ENCODE measurements around the gene CAVIN1. TPM values are rescaled to one million over a fixed set of nuclear protein-coding genes. Genes with fewer than 3 reads are reported as not detected.
A peak's percentile ranks its signal among the peaks of the same experiment; 100 is the strongest.
"Not testable (repeated sequence)": the region's sequence is repeated elsewhere in the genome, so short reads cannot be mapped to it uniquely, and the experiment has no call there.

The CAVIN1 gene
- polyA plus RNA-seq, 1 experiment = 326 TPM

DNA sequence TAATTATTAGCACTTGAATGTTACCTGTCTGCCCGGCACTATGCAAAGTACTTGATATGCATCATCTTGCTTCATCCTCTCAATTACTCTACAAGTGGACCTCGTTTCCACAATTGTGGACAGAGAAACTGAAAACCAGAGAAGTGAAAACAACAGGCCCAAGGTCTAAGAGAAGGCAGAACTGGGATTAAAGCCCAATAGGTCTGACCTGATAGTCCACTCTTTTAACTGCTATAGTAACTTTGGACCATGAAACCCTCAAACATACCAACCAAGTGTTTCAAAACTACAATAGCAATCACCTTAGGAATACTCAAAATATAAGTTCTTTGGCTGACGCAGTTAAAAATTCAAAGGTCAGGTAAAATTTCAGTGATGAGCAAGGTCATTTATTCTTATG lies 42.1 kb downstream of the CAVIN1 start:
- ChIA-PET POLR2A (no interaction called here), CTCF (no interaction called here)
- no peak for DNase-seq (ENCODE audit: low read depth, low spot score)
- Histone ChIP-seq H3K4me3 (ENCODE audit: low read depth, low read length) (no peak overlapping the region), H3K27me3 (ENCODE audit: control insufficient read depth, insufficient read depth, low read length) (no peaks in the 10 kb centered on the region), H3K9me3 (ENCODE audit: control insufficient read depth, insufficient read depth, low read length) (no peaks in the 10 kb centered on the region), H3K27ac (ENCODE audit: low read depth, low read length) (no peak overlapping the region)
- TF ChIP-seq, protein P1, sequence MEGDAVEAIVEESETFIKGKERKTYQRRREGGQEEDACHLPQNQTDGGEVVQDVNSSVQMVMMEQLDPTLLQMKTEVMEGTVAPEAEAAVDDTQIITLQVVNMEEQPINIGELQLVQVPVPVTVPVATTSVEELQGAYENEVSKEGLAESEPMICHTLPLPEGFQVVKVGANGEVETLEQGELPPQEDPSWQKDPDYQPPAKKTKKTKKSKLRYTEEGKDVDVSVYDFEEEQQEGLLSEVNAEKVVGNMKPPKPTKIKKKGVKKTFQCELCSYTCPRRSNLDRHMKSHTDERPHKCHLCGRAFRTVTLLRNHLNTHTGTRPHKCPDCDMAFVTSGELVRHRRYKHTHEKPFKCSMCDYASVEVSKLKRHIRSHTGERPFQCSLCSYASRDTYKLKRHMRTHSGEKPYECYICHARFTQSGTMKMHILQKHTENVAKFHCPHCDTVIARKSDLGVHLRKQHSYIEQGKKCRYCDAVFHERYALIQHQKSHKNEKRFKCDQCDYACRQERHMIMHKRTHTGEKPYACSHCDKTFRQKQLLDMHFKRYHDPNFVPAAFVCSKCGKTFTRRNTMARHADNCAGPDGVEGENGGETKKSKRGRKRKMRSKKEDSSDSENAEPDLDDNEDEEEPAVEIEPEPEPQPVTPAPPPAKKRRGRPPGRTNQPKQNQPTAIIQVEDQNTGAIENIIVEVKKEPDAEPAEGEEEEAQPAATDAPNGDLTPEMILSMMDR (IDR thresholded peaks at IDR 0.05; ENCODE audit: low read depth, low read length) = no peak

DNA sequence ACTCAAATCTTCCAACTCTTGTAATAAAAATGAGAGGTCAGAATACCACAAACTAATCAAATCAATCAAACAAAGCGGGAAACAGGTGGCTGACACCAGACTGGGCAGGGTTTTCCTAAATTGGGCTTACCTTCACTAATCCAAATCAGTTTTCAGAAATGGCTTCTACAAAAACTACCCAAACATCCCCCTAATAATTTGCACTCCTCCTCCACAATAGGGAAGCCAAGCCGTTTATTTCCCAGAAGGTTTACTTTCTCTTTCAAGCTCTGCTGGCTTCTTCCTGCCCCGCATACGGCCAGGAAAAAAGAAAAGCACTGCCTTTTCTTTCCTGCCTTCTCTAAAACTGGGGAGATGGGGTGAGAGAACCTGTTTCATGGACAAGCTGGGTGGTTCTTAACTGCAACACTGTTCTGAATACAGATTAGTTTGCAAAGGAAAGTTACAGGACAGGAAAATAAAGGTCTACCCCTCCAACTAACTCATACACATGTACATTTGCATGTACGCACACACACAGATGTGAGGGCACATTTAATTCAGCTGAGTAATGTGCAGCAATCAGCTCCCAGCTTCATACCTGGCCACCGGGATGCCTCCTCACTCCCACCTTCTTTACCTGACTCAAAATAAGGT lies 44.0 kb downstream of the CAVIN1 start:
- Histone ChIP-seq H3K27me3 (ENCODE audit: control insufficient read depth, insufficient read depth, low read length) (no peaks in the 10 kb centered on the region), H3K27ac (ENCODE audit: low read depth, low read length) (peak overlapping the region; percentile 73), H3K9me3 (ENCODE audit: control insufficient read depth, insufficient read depth, low read length) (no peaks in the 10 kb centered on the region), H3K4me3 (ENCODE audit: low read depth, low read length) (peak overlapping the region; percentile 43)
- TF ChIP-seq, protein P1 (IDR thresholded peaks at IDR 0.05; ENCODE audit: low read depth, low read length) = no peak
- ChIA-PET CTCF (no interaction called here), POLR2A (no interaction called here)
- DNase-seq (ENCODE audit: low read depth, low spot score) = no peak

DNA sequence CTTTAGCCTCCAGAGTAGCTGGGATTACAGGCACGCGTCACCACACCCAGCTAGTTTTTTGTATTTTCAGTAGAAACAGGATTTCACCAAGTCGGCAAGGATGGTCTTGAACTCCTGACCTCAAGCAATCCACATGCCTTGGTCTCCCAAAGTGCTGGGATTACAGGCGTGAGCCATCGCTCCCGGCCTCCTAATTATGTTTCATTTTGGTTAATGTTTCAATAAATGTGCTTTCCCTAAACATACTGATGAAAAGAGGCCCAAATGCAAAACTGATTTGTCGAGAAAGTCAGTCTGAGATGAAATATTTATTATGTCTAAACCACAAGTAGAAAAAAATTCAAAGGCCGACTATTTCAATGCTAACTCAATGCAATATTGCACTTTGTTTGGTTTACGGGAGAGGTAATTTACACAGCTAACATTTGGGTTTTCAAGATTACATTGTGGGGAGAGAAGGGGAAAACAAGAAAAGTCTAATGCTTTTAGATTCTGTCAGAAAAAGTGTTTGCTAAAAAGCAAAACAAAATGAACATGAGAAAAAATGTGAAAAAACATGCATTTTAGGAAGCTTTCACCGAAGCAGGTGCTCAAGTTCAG lies 44.6 kb downstream of the CAVIN1 start:
- DNase-seq (ENCODE audit: low read depth, low spot score) = no peak
- H3K4me3 ChIP-seq (ENCODE audit: low read depth, low read length) = no peak overlapping the region
- H3K27me3 ChIP-seq (ENCODE audit: control insufficient read depth, insufficient read depth, low read length) = no peaks in the 10 kb centered on the region
- TF ChIP-seq, protein P1 (IDR thresholded peaks at IDR 0.05; ENCODE audit: low read depth, low read length) = no peak
- POLR2A ChIA-PET = no interaction called here
- H3K9me3 ChIP-seq (ENCODE audit: control insufficient read depth, insufficient read depth, low read length) = no peaks in the 10 kb centered on the region
- no peak overlapping the region for H3K27ac ChIP-seq (ENCODE audit: low read depth, low read length)
- CTCF ChIA-PET = no interaction called here

GRCh38 chr17:42373896-42374295 lies 49.2 kb downstream of the CAVIN1 start:
- H3K27ac ChIP-seq (ENCODE audit: low read depth, low read length) = no peak overlapping the region
- no peak overlapping the region for H3K4me3 ChIP-seq (ENCODE audit: low read depth, low read length)
- TF ChIP-seq, protein P1 (IDR thresholded peaks at IDR 0.05; ENCODE audit: low read depth, low read length) = no peak
- CTCF ChIA-PET = no interaction called here
- H3K9me3 ChIP-seq (ENCODE audit: control insufficient read depth, insufficient read depth, low read length) = no peaks in the 10 kb centered on the region
- POLR2A ChIA-PET = interaction anchor here (0.6 to 0.7 kb wide), 2 partner anchors 119 to 148 kb away, joined by 3 to 5 read pairs; no protein-coding TSS in a partner anchor
- DNase-seq (ENCODE audit: low read depth, low spot score) = no peak
- H3K27me3 ChIP-seq (ENCODE audit: control insufficient read depth, insufficient read depth, low read length) = no peaks in the 10 kb centered on the region

DNA sequence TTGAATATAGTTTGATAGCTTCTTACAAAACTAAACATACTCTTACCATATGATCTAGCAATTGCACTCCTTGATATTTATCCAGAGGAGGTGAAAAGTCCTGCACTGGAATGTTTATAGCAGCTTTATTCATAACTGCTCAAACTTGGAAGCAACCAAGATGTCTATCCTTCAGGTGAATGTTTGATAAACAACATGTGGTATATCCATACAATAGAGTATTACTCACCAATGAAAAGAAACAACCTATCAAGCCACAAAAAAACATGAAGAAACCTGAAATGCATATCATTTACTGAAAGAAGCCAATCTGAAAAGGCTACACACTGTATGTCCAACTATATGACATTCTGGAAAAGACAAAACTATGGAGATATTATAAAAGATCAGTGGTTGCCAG lies 50.9 kb downstream of the CAVIN1 start:
- TF ChIP-seq, protein P1 (IDR thresholded peaks at IDR 0.05; ENCODE audit: low read depth, low read length) = no peak
- Histone ChIP-seq H3K4me3 (ENCODE audit: low read depth, low read length) (no peak overlapping the region), H3K9me3 (ENCODE audit: control insufficient read depth, insufficient read depth, low read length) (no peaks in the 10 kb centered on the region), H3K27ac (ENCODE audit: low read depth, low read length) (no peak overlapping the region), H3K27me3 (ENCODE audit: control insufficient read depth, insufficient read depth, low read length) (no peaks in the 10 kb centered on the region)
- POLR2A ChIA-PET = no interaction called here
- DNase-seq (ENCODE audit: low read depth, low spot score) = no peak
- CTCF ChIA-PET = no interaction called here

DNA sequence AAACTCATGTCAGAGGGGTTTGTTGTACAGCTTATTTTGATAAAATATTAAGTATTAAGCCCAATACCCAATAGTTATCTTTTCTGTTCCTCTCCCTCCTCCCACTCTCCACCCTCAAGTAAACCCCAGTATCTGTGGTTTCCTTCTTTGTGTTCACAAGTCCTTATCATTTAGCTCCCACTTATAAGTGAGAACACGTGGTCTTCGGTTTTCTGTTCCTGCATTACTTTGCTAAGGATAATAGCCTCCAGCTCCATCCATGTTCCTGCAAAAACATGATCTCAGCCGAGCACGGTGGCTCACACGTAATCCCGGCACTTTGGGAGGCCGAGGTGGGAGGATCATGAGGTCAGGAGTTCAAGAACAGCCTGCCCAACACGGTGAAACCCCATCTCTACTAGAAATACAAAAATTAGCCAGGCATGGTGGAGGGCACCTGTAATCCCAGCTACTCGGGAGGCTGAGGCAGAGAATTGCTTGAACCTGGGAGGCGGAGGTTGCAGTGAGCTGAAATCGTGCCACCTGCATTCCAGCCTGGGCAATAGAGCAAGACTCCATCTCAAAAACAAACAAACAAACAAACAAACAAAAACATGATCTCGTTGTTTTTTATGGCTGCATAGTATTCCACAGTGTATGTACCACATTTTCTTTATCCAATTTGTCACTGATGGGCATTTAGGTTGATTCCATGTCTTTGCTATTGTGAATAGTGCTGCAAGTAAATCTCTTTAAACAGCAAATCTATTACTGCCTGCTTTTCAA lies 54.1 kb downstream of the CAVIN1 start:
- DNase-seq (ENCODE audit: low read depth, low spot score); CTCF ChIA-PET: not testable (repeated sequence)
- POLR2A ChIA-PET = interaction anchor here (0.6 kb wide), 2 partner anchors 26 to 128 kb away, joined by 4 to 6 read pairs; no protein-coding TSS in a partner anchor

DNA sequence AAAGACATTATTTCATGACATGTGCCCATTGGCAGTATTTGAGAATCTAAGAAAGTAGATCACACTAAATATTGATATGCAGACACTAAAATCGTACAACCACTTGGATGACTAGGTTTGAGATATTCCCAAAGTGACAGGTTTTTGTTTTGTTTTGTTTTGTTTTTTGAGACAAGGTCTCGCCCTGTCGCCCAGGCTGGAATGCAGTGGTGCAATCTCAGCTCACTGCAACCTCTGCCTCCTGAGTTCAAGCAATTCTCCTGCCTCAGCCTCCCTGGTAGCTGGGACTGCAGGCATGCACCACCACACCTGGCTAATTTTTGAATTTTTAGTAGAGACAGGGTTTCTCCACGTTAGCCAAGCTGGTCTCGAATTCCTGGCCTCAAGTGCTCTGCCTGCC lies 54.7 kb downstream of the CAVIN1 start:
- H3K4me3 ChIP-seq (ENCODE audit: low read depth, low read length); H3K9me3 ChIP-seq (ENCODE audit: control insufficient read depth, insufficient read depth, low read length); CTCF ChIA-PET; H3K27me3 ChIP-seq (ENCODE audit: control insufficient read depth, insufficient read depth, low read length); POLR2A ChIA-PET; H3K27ac ChIP-seq (ENCODE audit: low read depth, low read length); DNase-seq (ENCODE audit: low read depth, low spot score): not testable (repeated sequence)

More for the DNA sequence above, 54.1 kb downstream of the CAVIN1 start:
- not testable (repeated sequence) for H3K27ac ChIP-seq (ENCODE audit: low read depth, low read length); H3K4me3 ChIP-seq (ENCODE audit: low read depth, low read length); H3K27me3 ChIP-seq (ENCODE audit: control insufficient read depth, insufficient read depth, low read length); H3K9me3 ChIP-seq (ENCODE audit: control insufficient read depth, insufficient read depth, low read length)

Measured in AG04450 (cell line).